Astrocyte of the spinal cord (primary cell): Measurements from ENCODE around the gene ADAMTS2.

ENCODE experiments used
- DNase-seq: peaks from one replicate; pipeline ENCODE4 v3.0.0; 2011; ENCODE audit warnings: low read depth, low spot score
- H3K4me3 ChIP-seq: 2 replicates; pipeline ENCODE4 v1.5.1; 2011; ENCODE audit warnings: low read depth, mild to moderate bottlenecking, low read length, moderate library complexity
- CTCF ChIP-seq: IDR thresholded peaks from 2 replicates; pipeline ENCODE4 v1.5.1; 2012; ENCODE audit warnings: low read depth, mild to moderate bottlenecking, low read length, inconsistent platforms
- in situ Hi-C: cut with HindIII; loops from 2 replicates; pipeline ENCODE4 v1.10.0; 2017; ENCODE audit warnings: low sequenced_read_pairs

The ADAMTS2 gene

DNA sequence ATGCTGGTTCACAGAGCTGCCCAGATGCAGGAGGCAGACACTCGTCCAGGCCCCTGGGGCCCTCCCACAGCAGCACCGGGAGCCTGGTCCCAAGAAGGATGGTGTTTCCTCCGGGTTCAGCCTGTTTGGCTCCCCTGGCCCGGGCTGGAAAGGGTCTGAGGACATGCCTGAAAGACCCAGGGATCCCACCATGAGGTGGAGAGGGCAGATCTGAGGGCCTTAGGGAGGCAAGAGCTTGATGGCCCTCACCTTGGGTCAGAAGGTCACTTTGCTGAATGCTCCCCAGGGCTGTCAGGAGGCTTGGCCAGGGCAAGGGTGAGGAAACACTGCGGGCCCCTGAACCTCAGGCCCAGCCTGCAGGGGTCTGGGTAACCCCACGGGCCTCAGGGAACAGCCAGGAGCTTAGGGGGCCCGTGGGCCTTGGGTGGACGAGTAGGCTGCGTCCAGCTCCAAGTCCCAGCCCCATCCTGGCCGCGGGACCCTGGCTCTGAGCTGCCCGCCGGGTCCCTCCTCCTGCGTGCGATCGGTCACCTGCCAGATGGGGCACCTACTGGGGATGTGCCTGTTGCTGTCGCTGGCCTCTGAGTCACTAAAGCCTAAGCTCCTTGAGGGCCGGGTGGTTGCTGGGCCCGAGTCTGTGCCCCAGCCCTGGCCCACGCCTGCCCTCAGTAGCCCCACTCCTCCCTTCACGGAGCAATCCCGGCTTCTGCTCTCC lies 178.9 kb downstream of the ADAMTS2 start:
- no peak for TF ChIP-seq CTCF
- DNase-seq = no peak
- in situ Hi-C loops = no loop called here
- no peak overlapping the region for H3K4me3 ChIP-seq

DNA sequence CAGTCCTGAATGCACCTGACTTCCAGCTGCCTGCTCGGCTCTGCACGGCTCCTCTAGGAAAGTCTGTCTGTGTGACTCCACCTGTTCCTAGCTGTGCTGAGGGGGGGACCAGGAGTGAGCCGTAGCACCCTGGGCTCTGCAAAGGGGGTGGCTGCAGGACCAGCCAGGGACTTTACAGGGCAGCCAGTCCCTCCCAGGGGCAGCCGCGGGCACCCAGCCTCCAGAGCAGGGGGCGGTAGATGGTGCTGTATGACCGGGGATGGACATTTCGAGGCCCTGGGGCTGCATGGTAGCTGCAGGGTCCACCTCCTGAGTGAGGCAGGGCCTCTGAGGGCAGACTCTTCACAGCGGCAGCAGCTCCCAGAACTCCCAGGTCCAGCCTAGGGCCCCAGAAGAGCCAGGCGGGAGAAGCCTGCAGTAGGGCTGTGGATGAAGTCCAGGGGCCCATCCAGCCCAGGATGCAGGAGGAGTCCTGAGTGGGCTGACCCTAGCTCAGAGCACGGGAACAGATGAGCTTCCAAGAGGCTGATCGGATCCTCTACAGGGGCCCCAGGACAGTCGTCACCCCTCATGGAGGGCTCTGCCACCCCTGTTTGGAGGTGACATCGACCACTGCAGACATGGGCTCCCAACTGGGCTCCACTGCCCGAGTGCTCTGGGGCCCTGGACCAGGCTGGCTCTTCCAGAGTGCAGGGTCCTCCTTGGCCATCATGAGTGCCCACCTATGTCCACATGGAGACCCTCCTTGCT lies 179.7 kb downstream of the ADAMTS2 start:
- TF ChIP-seq CTCF = no peak
- no peak for DNase-seq
- in situ Hi-C loops = no loop called here
- no peak overlapping the region for H3K4me3 ChIP-seq

GRCh38 chr5:179164331-179165311 lies 180.6 kb downstream of the ADAMTS2 start:
- TF ChIP-seq CTCF = no peak
- in situ Hi-C loops = no loop called here
- no peak overlapping the region for H3K4me3 ChIP-seq
- no peak for DNase-seq

- H3K4me3 ChIP-seq = no peak overlapping the region
- no peak for TF ChIP-seq CTCF
- in situ Hi-C loops = no loop called here
- DNase-seq = no peak
These were observed 181.8 kb downstream of the ADAMTS2 start for GRCh38 chr5:179163236-179164155.

GRCh38 chr5:179162351-179163235 lies 182.7 kb downstream of the ADAMTS2 start:
- no peak for TF ChIP-seq CTCF
- DNase-seq = no peak
- no peak overlapping the region for H3K4me3 ChIP-seq
- in situ Hi-C loops = no loop called here
